DND-41 (cell line): ENCODE results near the gene IRF2BP1.

Experiments
- CTCF ChIP-seq: IDR thresholded peaks from 2 replicates; pipeline ENCODE4 v1.5.1; 2012; ENCODE audit warnings: borderline replicate concordance, low read length, moderate library complexity, mild to moderate bottlenecking; ENCODE audit not compliant: poor library complexity, severe bottlenecking; ENCODE audit errors: extremely low read depth
- EZH2 ChIP-seq: IDR thresholded peaks from 3 replicates; pipeline ENCODE4 v1.6.1; 2012; ENCODE audit warnings: borderline replicate concordance, low read depth, mild to moderate bottlenecking, moderate library complexity, low read length, inconsistent platforms; ENCODE audit not compliant: severe bottlenecking

GRCh38 chr19:45870798-45871197, 15.1 kb downstream of the IRF2BP1 start:
- no peak for TF ChIP-seq CTCF
- no peak for TF ChIP-seq EZH2
